ENCODE results near the gene ITGB5.
A peak's percentile ranks its signal among the peaks of the same experiment; 100 is the strongest.

The ITGB5 gene

DNA sequence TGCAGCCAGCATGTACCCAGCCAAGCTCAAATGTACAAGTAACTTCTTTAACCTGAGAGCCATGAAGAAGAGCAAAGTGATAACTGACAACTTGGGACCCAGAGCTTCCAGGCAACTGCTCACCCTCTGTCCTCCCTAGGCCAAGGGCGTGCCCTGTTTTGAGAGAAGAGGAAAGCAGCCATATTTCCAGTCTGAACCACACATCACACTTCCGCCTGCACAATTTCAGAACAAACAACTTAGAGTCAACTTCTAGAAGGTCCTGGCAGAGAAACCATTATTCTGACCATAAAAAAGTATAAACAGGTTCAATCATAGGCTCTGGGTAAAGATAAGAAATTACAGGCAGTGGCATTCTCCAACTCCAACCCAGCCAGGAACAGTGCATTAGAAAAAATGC, 50.1 kb downstream of the ITGB5 start:
- TF ChIP-seq ZNF70 (CRISPR knock-in tag; IDR thresholded peaks at IDR 0.05) (no peak), CSDC2 (CRISPR knock-in tag; IDR thresholded peaks at IDR 0.05) (peak; percentile 70; the same call in 1 of the 2 replicates), RARB (CRISPR knock-in tag; IDR thresholded peaks at IDR 0.05) (no peak), ESRRG (CRISPR knock-in tag; IDR thresholded peaks at IDR 0.05) (no peak)
- no peak; the same call in 2 of the 3 replicates for ATAC-seq

DNA sequence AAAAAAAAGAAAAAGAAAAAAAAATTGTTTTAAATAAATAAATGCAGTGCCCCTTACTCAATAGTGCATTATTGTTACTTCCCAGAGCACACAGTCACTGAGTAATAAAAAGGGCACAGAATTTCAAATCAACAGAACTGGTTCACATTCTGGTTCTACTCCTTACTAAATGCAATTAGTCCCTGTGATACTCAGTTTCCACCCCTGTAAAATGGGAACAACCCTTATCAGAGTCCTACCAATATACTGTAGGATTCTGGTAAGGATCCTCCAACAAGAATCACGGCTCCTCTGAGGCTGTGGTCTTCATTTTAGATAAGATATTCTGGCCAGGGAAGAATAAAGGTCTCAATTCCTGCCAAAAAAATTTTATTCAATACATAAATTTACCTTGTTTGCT, 50.7 kb downstream of the ITGB5 start:
- no peak for ATAC-seq
- TF ChIP-seq TCF4 (CRISPR knock-in tag; IDR thresholded peaks at IDR 0.05; ENCODE audit: borderline replicate concordance), result no peak
- TF ChIP-seq ZC3H10 (CRISPR knock-in tag; IDR thresholded peaks at IDR 0.05), result no peak
- no peak for TF ChIP-seq TOX (CRISPR knock-in tag; IDR thresholded peaks at IDR 0.05; ENCODE audit: borderline replicate concordance)
- no peak for TF ChIP-seq ZFP3 (CRISPR knock-in tag; IDR thresholded peaks at IDR 0.05)
- TF ChIP-seq ARNTL (CRISPR knock-in tag; IDR thresholded peaks at IDR 0.05; ENCODE audit: borderline replicate concordance, low read depth), result no peak
- TF ChIP-seq ESRRG (CRISPR knock-in tag; IDR thresholded peaks at IDR 0.05), result no peak
- no peak for TF ChIP-seq OSR1 (CRISPR knock-in tag; IDR thresholded peaks at IDR 0.05)
- TF ChIP-seq, protein P1, sequence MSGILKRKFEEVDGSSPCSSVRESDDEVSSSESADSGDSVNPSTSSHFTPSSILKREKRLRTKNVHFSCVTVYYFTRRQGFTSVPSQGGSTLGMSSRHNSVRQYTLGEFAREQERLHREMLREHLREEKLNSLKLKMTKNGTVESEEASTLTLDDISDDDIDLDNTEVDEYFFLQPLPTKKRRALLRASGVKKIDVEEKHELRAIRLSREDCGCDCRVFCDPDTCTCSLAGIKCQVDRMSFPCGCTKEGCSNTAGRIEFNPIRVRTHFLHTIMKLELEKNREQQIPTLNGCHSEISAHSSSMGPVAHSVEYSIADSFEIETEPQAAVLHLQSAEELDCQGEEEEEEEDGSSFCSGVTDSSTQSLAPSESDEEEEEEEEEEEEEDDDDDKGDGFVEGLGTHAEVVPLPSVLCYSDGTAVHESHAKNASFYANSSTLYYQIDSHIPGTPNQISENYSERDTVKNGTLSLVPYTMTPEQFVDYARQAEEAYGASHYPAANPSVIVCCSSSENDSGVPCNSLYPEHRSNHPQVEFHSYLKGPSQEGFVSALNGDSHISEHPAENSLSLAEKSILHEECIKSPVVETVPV (CRISPR knock-in tag; IDR thresholded peaks at IDR 0.05), result no peak
- TF ChIP-seq PPARA (CRISPR knock-in tag; IDR thresholded peaks at IDR 0.05; ENCODE audit: borderline replicate concordance), result no peak
- TF ChIP-seq RARB (CRISPR knock-in tag; IDR thresholded peaks at IDR 0.05), result no peak

DNA sequence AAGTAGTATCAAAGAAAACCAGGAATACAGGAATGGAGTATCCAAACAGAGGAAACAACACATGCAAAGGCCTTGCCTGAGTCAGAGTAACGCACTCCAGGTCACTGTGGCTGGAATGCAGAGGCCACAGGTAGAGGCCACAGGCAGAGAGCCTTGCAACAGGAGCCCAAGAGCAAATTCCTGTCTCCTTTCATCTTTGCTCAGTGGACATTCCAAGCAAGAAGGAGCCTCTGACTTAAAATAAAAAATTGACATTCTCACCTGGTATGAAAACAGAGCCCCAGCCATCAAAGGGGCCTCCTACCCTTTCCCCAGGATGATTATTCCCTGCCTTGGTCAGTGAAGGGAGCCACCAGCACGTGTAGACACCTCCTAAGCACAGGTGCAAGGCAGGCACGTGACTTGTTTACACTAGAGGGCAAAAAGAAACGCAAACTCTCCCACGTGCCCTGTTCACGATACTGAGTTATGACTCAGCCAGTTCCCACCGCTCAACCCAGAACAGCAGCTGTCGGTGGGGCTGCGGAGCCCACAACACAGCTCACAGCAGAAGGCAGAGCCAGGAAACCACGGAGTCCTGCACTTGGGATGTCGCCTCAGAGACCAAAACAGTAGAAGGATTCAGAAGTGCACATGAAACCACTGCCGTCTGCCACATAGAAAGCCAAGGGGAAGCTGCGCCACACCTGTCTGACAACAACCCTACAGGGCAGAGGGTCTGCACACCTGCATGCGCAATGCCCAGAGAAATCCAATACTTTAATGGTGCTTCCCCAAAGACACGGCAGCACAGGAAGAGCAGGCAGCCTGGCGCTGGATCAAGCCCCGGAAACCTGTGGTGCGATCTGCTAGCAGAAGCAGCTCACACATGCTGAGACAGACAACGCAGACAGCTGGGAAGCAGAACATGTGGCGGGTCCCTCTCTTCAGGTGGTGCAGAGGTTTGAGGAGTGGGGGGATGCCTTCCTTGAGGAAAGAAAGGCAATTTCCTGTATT, 52.1 kb downstream of the ITGB5 start:
- peak; percentile 62 for ATAC-seq
- no peak for TF ChIP-seq ZNF565 (CRISPR knock-in tag; conservative IDR thresholded peaks at IDR 0.05; ENCODE audit: low read depth)
- TF ChIP-seq, protein P2, sequence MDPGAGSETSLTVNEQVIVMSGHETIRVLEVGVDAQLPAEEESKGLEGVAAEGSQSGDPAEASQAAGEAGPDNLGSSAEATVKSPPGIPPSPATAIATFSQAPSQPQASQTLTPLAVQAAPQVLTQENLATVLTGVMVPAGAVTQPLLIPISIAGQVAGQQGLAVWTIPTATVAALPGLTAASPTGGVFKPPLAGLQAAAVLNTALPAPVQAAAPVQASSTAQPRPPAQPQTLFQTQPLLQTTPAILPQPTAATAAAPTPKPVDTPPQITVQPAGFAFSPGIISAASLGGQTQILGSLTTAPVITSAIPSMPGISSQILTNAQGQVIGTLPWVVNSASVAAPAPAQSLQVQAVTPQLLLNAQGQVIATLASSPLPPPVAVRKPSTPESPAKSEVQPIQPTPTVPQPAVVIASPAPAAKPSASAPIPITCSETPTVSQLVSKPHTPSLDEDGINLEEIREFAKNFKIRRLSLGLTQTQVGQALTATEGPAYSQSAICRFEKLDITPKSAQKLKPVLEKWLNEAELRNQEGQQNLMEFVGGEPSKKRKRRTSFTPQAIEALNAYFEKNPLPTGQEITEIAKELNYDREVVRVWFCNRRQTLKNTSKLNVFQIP (CRISPR knock-in tag; IDR thresholded peaks at IDR 0.05; ENCODE audit: borderline replicate concordance, low read depth), result no peak
- TF ChIP-seq, protein P3, sequence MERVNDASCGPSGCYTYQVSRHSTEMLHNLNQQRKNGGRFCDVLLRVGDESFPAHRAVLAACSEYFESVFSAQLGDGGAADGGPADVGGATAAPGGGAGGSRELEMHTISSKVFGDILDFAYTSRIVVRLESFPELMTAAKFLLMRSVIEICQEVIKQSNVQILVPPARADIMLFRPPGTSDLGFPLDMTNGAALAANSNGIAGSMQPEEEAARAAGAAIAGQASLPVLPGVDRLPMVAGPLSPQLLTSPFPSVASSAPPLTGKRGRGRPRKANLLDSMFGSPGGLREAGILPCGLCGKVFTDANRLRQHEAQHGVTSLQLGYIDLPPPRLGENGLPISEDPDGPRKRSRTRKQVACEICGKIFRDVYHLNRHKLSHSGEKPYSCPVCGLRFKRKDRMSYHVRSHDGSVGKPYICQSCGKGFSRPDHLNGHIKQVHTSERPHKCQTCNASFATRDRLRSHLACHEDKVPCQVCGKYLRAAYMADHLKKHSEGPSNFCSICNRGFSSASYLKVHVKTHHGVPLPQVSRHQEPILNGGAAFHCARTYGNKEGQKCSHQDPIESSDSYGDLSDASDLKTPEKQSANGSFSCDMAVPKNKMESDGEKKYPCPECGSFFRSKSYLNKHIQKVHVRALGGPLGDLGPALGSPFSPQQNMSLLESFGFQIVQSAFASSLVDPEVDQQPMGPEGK (CRISPR knock-in tag; IDR thresholded peaks at IDR 0.05; ENCODE audit: borderline replicate concordance), result no peak
- 0 out of 2 replicates have a peak, but pooled peaks have one; percentile 26 for TF ChIP-seq ZC3H10 (CRISPR knock-in tag; IDR thresholded peaks at IDR 0.05)
- TF ChIP-seq ESRRG (CRISPR knock-in tag; IDR thresholded peaks at IDR 0.05), result no peak
- TF ChIP-seq CSDC2 (CRISPR knock-in tag; IDR thresholded peaks at IDR 0.05), result peak; percentile 49; the same call in 1 of the 2 replicates

DNA sequence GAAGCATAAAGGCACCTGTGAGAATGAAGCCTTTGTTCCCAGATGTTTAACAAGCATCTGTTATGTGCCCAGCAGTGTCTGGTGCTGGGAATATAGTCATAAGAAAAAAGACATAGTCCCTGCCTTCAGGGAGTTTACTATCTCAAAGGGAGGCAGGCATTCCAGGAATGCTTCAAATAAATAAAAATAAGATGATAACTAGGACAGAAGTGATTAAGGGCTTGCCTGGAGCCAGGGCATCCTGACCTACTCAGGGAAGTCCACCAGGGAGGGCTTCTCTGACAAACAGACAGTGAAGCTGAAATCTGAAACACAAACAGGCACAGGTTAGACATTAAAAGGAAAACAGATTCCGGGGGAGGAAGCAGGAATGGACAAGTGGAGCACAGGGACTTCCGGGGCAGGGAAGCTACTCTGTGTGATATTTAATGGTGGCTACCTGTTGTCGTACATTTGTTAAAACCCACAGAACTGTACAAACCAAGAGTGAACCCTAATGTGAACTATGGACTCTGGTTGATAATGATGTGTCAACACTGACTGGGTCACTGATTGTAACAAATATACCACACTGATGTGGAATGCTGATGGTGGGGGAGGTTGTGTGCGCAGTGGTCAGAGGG, 53.3 kb downstream of the ITGB5 start:
- no peak for TF ChIP-seq ZFP3 (CRISPR knock-in tag; IDR thresholded peaks at IDR 0.05)
- TF ChIP-seq RARB (CRISPR knock-in tag; IDR thresholded peaks at IDR 0.05), result no peak
- TF ChIP-seq ISL1 (CRISPR knock-in tag; IDR thresholded peaks at IDR 0.05), result no peak
- TF ChIP-seq TOX (CRISPR knock-in tag; IDR thresholded peaks at IDR 0.05; ENCODE audit: borderline replicate concordance), result no peak
- no peak for TF ChIP-seq ARNTL (CRISPR knock-in tag; IDR thresholded peaks at IDR 0.05; ENCODE audit: borderline replicate concordance, low read depth)
- TF ChIP-seq, protein P4, sequence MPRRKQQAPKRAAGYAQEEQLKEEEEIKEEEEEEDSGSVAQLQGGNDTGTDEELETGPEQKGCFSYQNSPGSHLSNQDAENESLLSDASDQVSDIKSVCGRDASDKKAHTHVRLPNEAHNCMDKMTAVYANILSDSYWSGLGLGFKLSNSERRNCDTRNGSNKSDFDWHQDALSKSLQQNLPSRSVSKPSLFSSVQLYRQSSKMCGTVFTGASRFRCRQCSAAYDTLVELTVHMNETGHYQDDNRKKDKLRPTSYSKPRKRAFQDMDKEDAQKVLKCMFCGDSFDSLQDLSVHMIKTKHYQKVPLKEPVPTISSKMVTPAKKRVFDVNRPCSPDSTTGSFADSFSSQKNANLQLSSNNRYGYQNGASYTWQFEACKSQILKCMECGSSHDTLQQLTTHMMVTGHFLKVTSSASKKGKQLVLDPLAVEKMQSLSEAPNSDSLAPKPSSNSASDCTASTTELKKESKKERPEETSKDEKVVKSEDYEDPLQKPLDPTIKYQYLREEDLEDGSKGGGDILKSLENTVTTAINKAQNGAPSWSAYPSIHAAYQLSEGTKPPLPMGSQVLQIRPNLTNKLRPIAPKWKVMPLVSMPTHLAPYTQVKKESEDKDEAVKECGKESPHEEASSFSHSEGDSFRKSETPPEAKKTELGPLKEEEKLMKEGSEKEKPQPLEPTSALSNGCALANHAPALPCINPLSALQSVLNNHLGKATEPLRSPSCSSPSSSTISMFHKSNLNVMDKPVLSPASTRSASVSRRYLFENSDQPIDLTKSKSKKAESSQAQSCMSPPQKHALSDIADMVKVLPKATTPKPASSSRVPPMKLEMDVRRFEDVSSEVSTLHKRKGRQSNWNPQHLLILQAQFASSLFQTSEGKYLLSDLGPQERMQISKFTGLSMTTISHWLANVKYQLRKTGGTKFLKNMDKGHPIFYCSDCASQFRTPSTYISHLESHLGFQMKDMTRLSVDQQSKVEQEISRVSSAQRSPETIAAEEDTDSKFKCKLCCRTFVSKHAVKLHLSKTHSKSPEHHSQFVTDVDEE (CRISPR knock-in tag; IDR thresholded peaks at IDR 0.05), result no peak
- TF ChIP-seq ZNF8 (CRISPR knock-in tag; IDR thresholded peaks at IDR 0.05), result no peak
- ATAC-seq, result no peak

Data from SK-N-SH treated with all-trans-retinoic acid at 6 μM for 48 hours (cell line).